Activated CD4-positive, alpha-beta T cell treated with anti-CD3 and anti-CD28 coated beads, Interleukin-2, amount 10 ng/mL, durations not matched to agents 24 days and 14 days (primary cell): ENCODE results near the gene HSPA4L. TPM values are rescaled to one million over a fixed set of nuclear protein-coding genes. Genes with fewer than 3 reads are reported as not detected.

Experiments
- DNase-seq: peaks from one replicate; pipeline ENCODE4 v3.0.0; 2022
- H3K27ac Mint-ChIP-seq: one replicate; pipeline ENCODE4 v1.8.0; 2022; ENCODE audit warnings: mild to moderate bottlenecking, mixed read lengths
- H3K27me3 Mint-ChIP-seq: one replicate; pipeline ENCODE4 v1.8.0; 2022; ENCODE audit warnings: mixed read lengths
- H3K36me3 Mint-ChIP-seq: one replicate; pipeline ENCODE4 v1.8.0; 2022; ENCODE audit warnings: low read depth, mild to moderate bottlenecking, mixed read lengths
- H3K4me1 Mint-ChIP-seq: one replicate; pipeline ENCODE4 v1.8.0; 2021; ENCODE audit warnings: mixed read lengths
- H3K4me3 Mint-ChIP-seq: one replicate; pipeline ENCODE4 v1.8.0; 2022; ENCODE audit warnings: mild to moderate bottlenecking, moderate library complexity, mixed read lengths
- H3K9me3 Mint-ChIP-seq: one replicate; pipeline ENCODE4 v1.8.0; 2021; ENCODE audit warnings: mixed read lengths
- intact Hi-C: fragments of 100-400 bp; cut with micrococcal nuclease; formaldehyde crosslinking; loops from one replicate; pipeline ENCODE4 v1.15.1; 2023
- total RNA-seq: library from RNA; stranded (reverse); gene quantifications from 2 replicates; pipeline ENCODE4 v1.2.3, GENCODE V29; 2022

The HSPA4L gene
- total RNA-seq: 1.3 and 1.7 TPM in 2 replicates

GRCh38 chr4:127782275-127783025 lies at the start of gene HSPA4L:
Gene HSPA4L (plus strand): TSS chr4:127782322. CDS start chr4:127782551, 229 bp downstream.
- H3K4me1 Mint-ChIP-seq: peaks cover 18% of the 10 kb centered on the region
- intact Hi-C loops: loop anchor here (1.0 to 5.0 kb wide), 5 partner anchors 98 to 1030 kb away; partner anchors contain the start of genes ABHD18, LARP1B, MFSD8 and PGRMC2

GRCh38 chr4:127732623-127733328 lies 49.3 kb upstream of the HSPA4L start:
- Mint-ChIP-seq H3K4me1 (no peaks in the 10 kb centered on the region), H3K9me3 (no peaks in the 10 kb centered on the region), H3K27ac (no peak overlapping the region), H3K27me3 (peaks cover 1% of the 10 kb centered on the region), H3K4me3 (no peak overlapping the region), H3K36me3 (no peaks in the 10 kb centered on the region)
- DNase-seq: no peak
- intact Hi-C loops: loop anchor here (1.0 kb wide), 1 partner anchor 127 kb away; no protein-coding TSS in a partner anchor

More at GRCh38 chr4:127782275-127783025, at the start of gene HSPA4L:
- Mint-ChIP-seq H3K27ac (peak within 1 kb of the TSS; percentile 91), H3K27me3 (peaks cover 72% of the 10 kb centered on the region), H3K4me3 (peak within 1 kb of the TSS; percentile 94), H3K36me3 (peaks cover 5% of the 10 kb centered on the region), H3K9me3 (peaks cover 4% of the 10 kb centered on the region)
- DNase-seq: peak; percentile 89

- no peak overlapping the region for H3K27ac Mint-ChIP-seq
- peaks cover 9% of the 10 kb centered on the region for H3K27me3 Mint-ChIP-seq
- no peaks in the 10 kb centered on the region for H3K36me3 Mint-ChIP-seq
- H3K4me1 Mint-ChIP-seq: no peaks in the 10 kb centered on the region
- no peaks in the 10 kb centered on the region for H3K9me3 Mint-ChIP-seq
- no peak overlapping the region for H3K4me3 Mint-ChIP-seq
- DNase-seq: no peak
- intact Hi-C loops: no loop called here
Measured at GRCh38 chr4:127734976-127735375, 47.1 kb upstream of the HSPA4L start.

- Mint-ChIP-seq H3K27ac (no peak overlapping the region), H3K4me1 (no peaks in the 10 kb centered on the region), H3K9me3 (no peaks in the 10 kb centered on the region), H3K36me3 (no peaks in the 10 kb centered on the region), H3K27me3 (peaks cover 9% of the 10 kb centered on the region), H3K4me3 (no peak overlapping the region)
- no peak for DNase-seq
- intact Hi-C loops: no loop called here
Measured at GRCh38 chr4:127737295-127737694, 44.8 kb upstream of the HSPA4L start.

GRCh38 chr4:127741247-127741646 lies 40.9 kb upstream of the HSPA4L start:
- Mint-ChIP-seq H3K27ac (no peak overlapping the region), H3K4me3 (no peak overlapping the region), H3K4me1 (no peaks in the 10 kb centered on the region), H3K36me3 (no peaks in the 10 kb centered on the region), H3K9me3 (no peaks in the 10 kb centered on the region), H3K27me3 (peaks cover 11% of the 10 kb centered on the region)
- no peak for DNase-seq
- intact Hi-C loops: no loop called here

- peaks cover 9% of the 10 kb centered on the region for H3K9me3 Mint-ChIP-seq
- intact Hi-C loops: no loop called here
Measured at GRCh38 chr4:127747883-127748282, 34.2 kb upstream of the HSPA4L start.

GRCh38 chr4:127748957-127749356 lies 33.2 kb upstream of the HSPA4L start:
- no peaks in the 10 kb centered on the region for H3K4me1 Mint-ChIP-seq
- H3K27me3 Mint-ChIP-seq: peaks cover under 1% of the 10 kb centered on the region
- DNase-seq: no peak
- no peak overlapping the region for H3K27ac Mint-ChIP-seq
- H3K9me3 Mint-ChIP-seq: peaks cover 9% of the 10 kb centered on the region
- H3K4me3 Mint-ChIP-seq: no peak overlapping the region
- no peaks in the 10 kb centered on the region for H3K36me3 Mint-ChIP-seq
- intact Hi-C loops: no loop called here

More at GRCh38 chr4:127747883-127748282, 34.2 kb upstream of the HSPA4L start:
- H3K36me3 Mint-ChIP-seq: no peaks in the 10 kb centered on the region
- no peak overlapping the region for H3K4me3 Mint-ChIP-seq
- H3K4me1 Mint-ChIP-seq: no peaks in the 10 kb centered on the region
- no peak for DNase-seq
- no peak overlapping the region for H3K27ac Mint-ChIP-seq
- no peaks in the 10 kb centered on the region for H3K27me3 Mint-ChIP-seq

- H3K36me3 Mint-ChIP-seq: no peaks in the 10 kb centered on the region
- H3K4me3 Mint-ChIP-seq: no peak overlapping the region
- intact Hi-C loops: no loop called here
- no peak overlapping the region for H3K27ac Mint-ChIP-seq
- H3K4me1 Mint-ChIP-seq: no peaks in the 10 kb centered on the region
- DNase-seq: no peak
- H3K9me3 Mint-ChIP-seq: peaks cover 4% of the 10 kb centered on the region
- H3K27me3 Mint-ChIP-seq: peaks cover 5% of the 10 kb centered on the region
Measured at GRCh38 chr4:127756906-127757305, 25.2 kb upstream of the HSPA4L start.

GRCh38 chr4:127759228-127759820 lies 22.8 kb upstream of the HSPA4L start:
- intact Hi-C loops: no loop called here
- no peak overlapping the region for H3K27ac Mint-ChIP-seq
- H3K4me1 Mint-ChIP-seq: no peaks in the 10 kb centered on the region
- peaks cover 2% of the 10 kb centered on the region for H3K27me3 Mint-ChIP-seq
- no peaks in the 10 kb centered on the region for H3K36me3 Mint-ChIP-seq
- H3K9me3 Mint-ChIP-seq: peaks cover 4% of the 10 kb centered on the region
- H3K4me3 Mint-ChIP-seq: no peak overlapping the region
- no peak for DNase-seq

- H3K4me3 Mint-ChIP-seq: no peak overlapping the region
- DNase-seq: no peak
- H3K27me3 Mint-ChIP-seq: peaks cover 4% of the 10 kb centered on the region
- no peaks in the 10 kb centered on the region for H3K4me1 Mint-ChIP-seq
- intact Hi-C loops: no loop called here
- H3K9me3 Mint-ChIP-seq: peaks cover 4% of the 10 kb centered on the region
- no peaks in the 10 kb centered on the region for H3K36me3 Mint-ChIP-seq
- no peak overlapping the region for H3K27ac Mint-ChIP-seq
Measured at GRCh38 chr4:127759893-127760292, 22.2 kb upstream of the HSPA4L start.

- Mint-ChIP-seq H3K4me1 (no peaks in the 10 kb centered on the region), H3K4me3 (no peak overlapping the region), H3K27me3 (peaks cover 30% of the 10 kb centered on the region), H3K36me3 (no peaks in the 10 kb centered on the region), H3K9me3 (no peaks in the 10 kb centered on the region), H3K27ac (no peak overlapping the region)
- DNase-seq: no peak
- intact Hi-C loops: no loop called here
Measured at GRCh38 chr4:127771535-127772275, 10.4 kb upstream of the HSPA4L start.

GRCh38 chr4:127772769-127773671 lies 9.1 kb upstream of the HSPA4L start:
- no peaks in the 10 kb centered on the region for H3K9me3 Mint-ChIP-seq
- H3K4me1 Mint-ChIP-seq: no peaks in the 10 kb centered on the region
- H3K4me3 Mint-ChIP-seq: no peak overlapping the region
- peaks cover 36% of the 10 kb centered on the region for H3K27me3 Mint-ChIP-seq
- H3K36me3 Mint-ChIP-seq: no peaks in the 10 kb centered on the region
- no peak overlapping the region for H3K27ac Mint-ChIP-seq
- intact Hi-C loops: no loop called here
- no peak for DNase-seq

GRCh38 chr4:127775843-127776242 lies 6.3 kb upstream of the HSPA4L start:
- Mint-ChIP-seq H3K9me3 (no peaks in the 10 kb centered on the region), H3K27me3 (peaks cover 55% of the 10 kb centered on the region), H3K4me3 (no peak overlapping the region), H3K27ac (no peak overlapping the region), H3K4me1 (no peaks in the 10 kb centered on the region), H3K36me3 (no peaks in the 10 kb centered on the region)
- DNase-seq: no peak
- intact Hi-C loops: no loop called here
